Measurements from ENCODE around the gene NFIX. TPM values are rescaled to one million over a fixed set of nuclear protein-coding genes. Genes with fewer than 3 reads are reported as not detected.

The NFIX gene
- polyA plus RNA-seq, 3 donors, result 0.25 to 3.7 (median 0.90) TPM

DNA sequence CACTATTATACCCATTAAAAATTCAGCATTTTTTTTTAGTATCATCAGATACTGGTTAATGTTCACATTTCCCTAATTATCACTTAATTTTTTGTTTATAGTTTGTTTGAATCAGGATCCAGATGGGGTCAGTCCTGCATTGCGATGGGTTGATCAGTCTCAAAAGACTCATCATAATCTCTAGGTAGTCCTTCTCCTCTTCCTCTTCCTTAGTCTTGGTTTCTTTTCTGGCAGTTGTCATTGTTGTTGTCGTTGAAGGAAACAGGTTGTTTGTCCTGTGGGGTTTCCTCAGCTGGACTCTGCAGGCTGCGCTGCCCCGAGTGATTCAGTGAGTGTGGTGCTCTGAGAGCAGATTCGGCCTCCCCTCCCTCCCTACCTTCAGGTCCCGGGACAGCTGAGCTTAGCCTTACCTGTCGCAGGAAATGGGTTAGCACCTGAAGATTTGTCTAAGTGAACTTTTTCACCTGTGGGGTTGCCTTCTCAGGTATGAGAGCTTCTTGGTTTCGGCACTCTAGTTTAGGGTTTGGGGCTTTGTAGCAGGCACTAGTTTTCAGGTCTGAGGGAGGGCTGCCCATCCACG is 34.1 kb downstream of the NFIX start:
- H2AFZ ChIP-seq (ENCODE audit: insufficient read depth, low read depth, low read length, poor library complexity, severe bottlenecking), result no peak overlapping the region
- H3K9me3 ChIP-seq (replicated peaks in 1 of 2; ENCODE audit: control insufficient read depth in 1 of 2, insufficient read depth in 1 of 2, low read length in 2 of 2), result no peaks in the 10 kb centered on the region
- H3K4me2 ChIP-seq (replicated peaks; ENCODE audit: extremely low read depth, low read length, poor library complexity, severe bottlenecking), result no peak overlapping the region
- intact Hi-C loops (cut with micrococcal nuclease), result no loop called here
- H3K4me1 ChIP-seq (ENCODE audit: control insufficient read depth in 1 of 2, insufficient read depth in 2 of 2, low read length in 2 of 2), result peaks cover 4 to 10% of the 10 kb centered on the region in 2 donors
- Mint-ChIP-seq H3K4me1 (peaks cover 8% of the 10 kb centered on the region), H3K27ac (peak overlapping the region in 1 of 7 donors; percentile 27), H3K27me3 (ENCODE audit: low read depth in 3 of 3) (peaks cover 17 to 20% (median 20%) of the 10 kb centered on the region in 3 donors), H3K4me3 (no peak overlapping the region), H3K9me3 (peaks cover 0 to 7% (median 3%) of the 10 kb centered on the region in 7 donors), H3K36me3 (peaks cover 12 to 16% of the 10 kb centered on the region in 2 donors)
- 95% methylated on average over 3 of the region's 9 CpGs for WGBS (ENCODE audit: insufficient coverage)
- H3K4me3 ChIP-seq (replicated peaks in 1 of 3; ENCODE audit: low read depth in 2 of 3, low read length in 3 of 3), result no peak overlapping the region
- H3K9ac ChIP-seq (ENCODE audit: insufficient read depth, low read length, poor library complexity, severe bottlenecking), result no peak overlapping the region
- H4K20me1 ChIP-seq (ENCODE audit: insufficient read depth, low read length), result peaks cover 10% of the 10 kb centered on the region
- no peaks in the 10 kb centered on the region for H3K79me2 ChIP-seq (ENCODE audit: insufficient read depth, low read length)
- H3K27ac ChIP-seq (ENCODE audit: low read depth in 1 of 2, low read length in 2 of 2), result no peak overlapping the region
- H3K27me3 ChIP-seq (ENCODE audit: control insufficient read depth in 2 of 2, insufficient read depth in 2 of 2, low read length in 2 of 2), result peaks cover 5 to 13% of the 10 kb centered on the region in 2 donors
- no peaks in the 10 kb centered on the region for H3K36me3 ChIP-seq (replicated peaks in 1 of 2; ENCODE audit: control insufficient read depth in 1 of 2, insufficient read depth in 2 of 2, low read length in 2 of 2)
- DNase-seq, result no peak
- TF ChIP-seq, protein P1, sequence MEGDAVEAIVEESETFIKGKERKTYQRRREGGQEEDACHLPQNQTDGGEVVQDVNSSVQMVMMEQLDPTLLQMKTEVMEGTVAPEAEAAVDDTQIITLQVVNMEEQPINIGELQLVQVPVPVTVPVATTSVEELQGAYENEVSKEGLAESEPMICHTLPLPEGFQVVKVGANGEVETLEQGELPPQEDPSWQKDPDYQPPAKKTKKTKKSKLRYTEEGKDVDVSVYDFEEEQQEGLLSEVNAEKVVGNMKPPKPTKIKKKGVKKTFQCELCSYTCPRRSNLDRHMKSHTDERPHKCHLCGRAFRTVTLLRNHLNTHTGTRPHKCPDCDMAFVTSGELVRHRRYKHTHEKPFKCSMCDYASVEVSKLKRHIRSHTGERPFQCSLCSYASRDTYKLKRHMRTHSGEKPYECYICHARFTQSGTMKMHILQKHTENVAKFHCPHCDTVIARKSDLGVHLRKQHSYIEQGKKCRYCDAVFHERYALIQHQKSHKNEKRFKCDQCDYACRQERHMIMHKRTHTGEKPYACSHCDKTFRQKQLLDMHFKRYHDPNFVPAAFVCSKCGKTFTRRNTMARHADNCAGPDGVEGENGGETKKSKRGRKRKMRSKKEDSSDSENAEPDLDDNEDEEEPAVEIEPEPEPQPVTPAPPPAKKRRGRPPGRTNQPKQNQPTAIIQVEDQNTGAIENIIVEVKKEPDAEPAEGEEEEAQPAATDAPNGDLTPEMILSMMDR (IDR thresholded peaks at IDR 0.05), result no peak

DNA sequence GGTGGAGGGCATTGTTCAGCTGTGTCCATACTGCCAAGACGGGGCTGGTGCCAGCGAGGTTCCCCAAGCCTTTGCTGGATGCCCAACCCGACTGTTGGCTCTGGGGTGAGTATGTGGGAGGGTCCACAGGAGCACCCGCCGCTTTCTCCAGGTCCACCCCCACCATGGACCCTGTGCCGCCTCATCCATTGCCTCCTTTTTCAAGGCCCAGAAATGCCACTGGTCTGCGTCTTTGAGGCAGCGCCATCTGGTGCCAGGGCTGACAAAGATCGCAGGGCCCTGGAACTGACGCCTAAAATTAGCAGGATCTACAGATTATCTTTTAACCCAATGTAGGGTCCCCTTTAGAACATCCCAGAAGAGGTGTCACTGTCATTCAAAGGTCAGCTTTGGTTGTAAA is 34.6 kb downstream of the NFIX start:
- H3K27ac ChIP-seq (ENCODE audit: low read depth in 1 of 2, low read length in 2 of 2), result no peak overlapping the region
- 88% methylated on average over 3 of the region's 10 CpGs for WGBS (ENCODE audit: insufficient coverage)
- peaks cover 8% of the 10 kb centered on the region for H4K20me1 ChIP-seq (ENCODE audit: insufficient read depth, low read length)
- DNase-seq, result no peak
- Mint-ChIP-seq H3K36me3 (peaks cover 12% of the 10 kb centered on the region in 2 donors), H3K4me3 (no peak overlapping the region), H3K4me1 (peaks cover 2% of the 10 kb centered on the region), H3K27me3 (ENCODE audit: low read depth in 3 of 3) (peaks cover 12 to 15% (median 15%) of the 10 kb centered on the region in 3 donors), H3K9me3 (peaks cover 0 to 5% (median 0%) of the 10 kb centered on the region in 7 donors), H3K27ac (no peak overlapping the region)
- H2AFZ ChIP-seq (ENCODE audit: insufficient read depth, low read depth, low read length, poor library complexity, severe bottlenecking), result no peak overlapping the region
- no peaks in the 10 kb centered on the region for H3K79me2 ChIP-seq (ENCODE audit: insufficient read depth, low read length)
- no peak overlapping the region for H3K9ac ChIP-seq (ENCODE audit: insufficient read depth, low read length, poor library complexity, severe bottlenecking)
- intact Hi-C loops (cut with micrococcal nuclease), result loop anchor here in 1 of 2 donors (10.0 kb wide), 1 partner anchor 45 kb away; no protein-coding TSS in a partner anchor
- H3K4me3 ChIP-seq (replicated peaks in 1 of 3; ENCODE audit: low read depth in 2 of 3, low read length in 3 of 3), result no peak overlapping the region
- no peaks in the 10 kb centered on the region for H3K36me3 ChIP-seq (replicated peaks in 1 of 2; ENCODE audit: control insufficient read depth in 1 of 2, insufficient read depth in 2 of 2, low read length in 2 of 2)
- peaks cover 0 to 5% of the 10 kb centered on the region in 2 donors for H3K4me1 ChIP-seq (ENCODE audit: control insufficient read depth in 1 of 2, insufficient read depth in 2 of 2, low read length in 2 of 2)
- no peaks in the 10 kb centered on the region for H3K9me3 ChIP-seq (replicated peaks in 1 of 2; ENCODE audit: control insufficient read depth in 1 of 2, insufficient read depth in 1 of 2, low read length in 2 of 2)
- peaks cover 0 to 8% of the 10 kb centered on the region in 2 donors for H3K27me3 ChIP-seq (ENCODE audit: control insufficient read depth in 2 of 2, insufficient read depth in 2 of 2, low read length in 2 of 2)
- TF ChIP-seq, protein P1 (IDR thresholded peaks at IDR 0.05), result peak; percentile 31
- H3K4me2 ChIP-seq (replicated peaks; ENCODE audit: extremely low read depth, low read length, poor library complexity, severe bottlenecking), result no peak overlapping the region
